MG63 (cell line): ENCODE measurements around the gene MRPS12. TPM values are rescaled to one million over a fixed set of nuclear protein-coding genes. Genes with fewer than 3 reads are reported as not detected.
A peak's percentile ranks its signal among the peaks of the same experiment; 100 is the strongest.

Experiments used
- DNase-seq: peaks from one replicate; pipeline ENCODE4 v3.0.0-alpha.2; 2020
- H3K27me3 ChIP-seq: fragments of 250-450 bp; sonication (Bioruptor Pico); 2 replicates; pipeline ENCODE4 v1.5.1; 2020; ENCODE audit warnings: mild to moderate bottlenecking, moderate library complexity
- H3K36me3 ChIP-seq: fragments of 250-450 bp; sonication (Bioruptor Pico); 2 replicates; pipeline ENCODE4 v1.5.1; 2020; ENCODE audit warnings: mild to moderate bottlenecking, moderate library complexity
- H3K4me3 ChIP-seq: fragments of 250-450 bp; sonication (Bioruptor Pico); 2 replicates; pipeline ENCODE4 v1.5.1; 2020; ENCODE audit warnings: mild to moderate bottlenecking, moderate library complexity
- H3K9me3 ChIP-seq: fragments of 250-450 bp; sonication (Bioruptor Pico); 2 replicates; pipeline ENCODE4 v1.5.1; 2020; ENCODE audit warnings: mild to moderate bottlenecking, moderate library complexity
- total RNA-seq: library from RNA; depleted of rRNA; stranded (reverse); fragments of >200 nt; shearing (Covaris generic); gene quantifications from 2 replicates; pipeline ENCODE4 v1.2.3, GENCODE V29; 2014; ENCODE audit warnings: low replicate concordance

Gene MRPS12
- total RNA-seq, 1 experiment from 2014 or later = 150 TPM

DNA sequence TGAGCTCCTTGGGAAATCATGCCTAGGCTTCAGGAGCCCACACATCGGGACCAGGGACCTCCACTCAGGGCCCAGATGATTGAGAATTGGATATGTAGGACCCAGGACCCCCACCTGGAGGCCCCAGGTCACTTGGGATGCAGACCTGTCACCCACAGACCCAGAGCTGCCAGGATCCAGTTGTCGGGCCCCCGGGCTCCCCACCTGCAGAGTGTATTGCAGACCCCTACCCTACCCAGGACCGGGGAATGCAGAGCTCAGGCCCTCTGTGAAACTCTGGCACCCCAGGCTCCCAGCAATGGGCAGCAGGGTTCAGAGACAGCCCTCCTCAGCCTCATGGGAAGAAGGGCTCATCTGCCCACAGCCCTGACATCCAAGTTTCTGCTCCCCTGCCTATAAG lies 25.1 kb upstream of the MRPS12 start:
- peaks cover 15% of the 10 kb centered on the region for H3K36me3 ChIP-seq
- no peak for DNase-seq

DNA sequence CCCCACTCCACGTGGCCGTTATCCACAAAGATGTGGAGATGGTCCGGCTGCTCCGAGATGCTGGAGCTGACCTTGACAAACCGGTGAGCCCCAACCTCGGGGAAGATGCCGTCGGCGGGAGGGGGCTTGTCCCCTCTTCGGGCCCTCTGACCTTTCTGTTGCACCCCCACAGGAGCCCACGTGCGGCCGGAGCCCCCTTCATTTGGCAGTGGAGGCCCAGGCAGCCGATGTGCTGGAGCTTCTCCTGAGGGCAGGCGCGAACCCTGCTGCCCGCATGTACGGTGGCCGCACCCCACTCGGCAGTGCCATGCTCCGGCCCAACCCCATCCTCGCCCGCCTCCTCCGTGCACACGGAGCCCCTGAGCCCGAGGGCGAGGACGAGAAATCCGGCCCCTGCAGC lies 23.5 kb upstream of the MRPS12 start:
- no peak for DNase-seq
- H3K4me3 ChIP-seq = no peak overlapping the region
- H3K9me3 ChIP-seq = no peaks in the 10 kb centered on the region
- peaks cover 13% of the 10 kb centered on the region for H3K36me3 ChIP-seq
- no peaks in the 10 kb centered on the region for H3K27me3 ChIP-seq

More for the DNA sequence above, 25.1 kb upstream of the MRPS12 start:
- no peak overlapping the region for H3K4me3 ChIP-seq
- no peaks in the 10 kb centered on the region for H3K27me3 ChIP-seq
- peaks cover 4% of the 10 kb centered on the region for H3K9me3 ChIP-seq

DNA sequence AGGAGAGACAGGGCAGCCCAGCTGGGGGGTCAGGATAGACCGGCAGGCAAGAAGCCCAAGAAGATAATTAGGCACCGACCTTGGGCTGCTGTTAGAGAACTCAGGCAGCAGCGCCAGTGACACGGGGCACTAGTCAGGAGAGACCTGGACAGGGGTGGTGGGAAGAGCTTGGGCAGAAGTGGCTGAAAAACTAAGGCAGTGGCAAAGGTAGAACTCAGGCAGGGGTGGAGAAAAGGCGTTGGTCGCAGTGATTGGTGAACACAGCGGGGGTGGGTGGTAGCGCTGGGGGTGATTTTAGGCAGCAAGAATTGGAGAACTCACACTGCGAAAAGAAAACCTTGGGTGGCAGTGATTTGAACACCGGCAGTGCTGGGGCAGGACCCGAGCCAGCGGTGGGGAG lies 23.1 kb upstream of the MRPS12 start:
- Histone ChIP-seq H3K27me3 (no peaks in the 10 kb centered on the region), H3K4me3 (no peak overlapping the region), H3K9me3 (no peaks in the 10 kb centered on the region), H3K36me3 (peaks cover 13% of the 10 kb centered on the region)
- no peak for DNase-seq

DNA sequence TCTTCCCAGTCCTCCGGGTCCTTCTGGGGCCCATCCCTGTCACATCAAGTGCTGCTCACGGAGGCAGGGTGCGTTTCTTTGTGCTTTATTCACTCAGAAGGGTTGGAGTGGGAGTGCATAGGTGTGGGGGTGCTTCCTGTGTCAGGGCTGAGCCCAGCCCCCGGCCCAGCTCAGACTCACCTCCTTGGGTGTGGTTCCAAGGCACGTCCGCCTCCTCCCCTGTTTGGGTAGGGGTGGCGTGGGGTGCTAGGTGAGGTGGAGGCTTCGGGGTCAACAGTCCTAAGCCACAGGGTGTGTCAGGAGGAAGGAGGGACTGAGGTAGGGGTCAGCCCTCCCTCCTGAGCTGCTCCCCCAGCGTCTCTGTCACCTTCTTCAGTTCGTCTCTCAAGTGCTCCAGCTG lies 21.8 kb upstream of the MRPS12 start:
- no peak for DNase-seq
- H3K9me3 ChIP-seq = no peaks in the 10 kb centered on the region
- peaks cover 13% of the 10 kb centered on the region for H3K36me3 ChIP-seq
- no peak overlapping the region for H3K4me3 ChIP-seq
- no peaks in the 10 kb centered on the region for H3K27me3 ChIP-seq

DNA sequence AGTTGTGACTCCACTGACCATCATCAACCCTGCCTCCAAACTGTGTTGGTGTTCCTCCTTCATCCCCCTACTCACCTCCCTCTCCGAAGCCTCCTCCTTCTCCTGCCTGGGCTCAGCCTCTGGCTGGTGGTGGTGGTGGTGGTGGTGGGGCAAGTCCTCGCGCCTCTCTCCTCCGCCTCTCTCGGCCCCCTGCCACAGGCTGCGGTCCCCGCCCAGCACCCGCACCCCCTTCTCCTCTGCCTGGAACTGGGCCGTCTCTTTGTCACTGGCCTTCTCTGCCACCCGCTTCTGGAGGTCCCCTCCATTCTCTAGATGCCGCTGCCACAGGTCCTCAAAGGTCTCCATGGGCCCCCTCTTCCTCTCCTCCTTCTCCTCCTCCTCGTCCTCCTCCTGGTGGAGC lies 20.3 kb upstream of the MRPS12 start:
- Histone ChIP-seq H3K36me3 (peaks cover 11% of the 10 kb centered on the region), H3K4me3 (no peak overlapping the region), H3K27me3 (no peaks in the 10 kb centered on the region), H3K9me3 (no peaks in the 10 kb centered on the region)
- DNase-seq = no peak

DNA sequence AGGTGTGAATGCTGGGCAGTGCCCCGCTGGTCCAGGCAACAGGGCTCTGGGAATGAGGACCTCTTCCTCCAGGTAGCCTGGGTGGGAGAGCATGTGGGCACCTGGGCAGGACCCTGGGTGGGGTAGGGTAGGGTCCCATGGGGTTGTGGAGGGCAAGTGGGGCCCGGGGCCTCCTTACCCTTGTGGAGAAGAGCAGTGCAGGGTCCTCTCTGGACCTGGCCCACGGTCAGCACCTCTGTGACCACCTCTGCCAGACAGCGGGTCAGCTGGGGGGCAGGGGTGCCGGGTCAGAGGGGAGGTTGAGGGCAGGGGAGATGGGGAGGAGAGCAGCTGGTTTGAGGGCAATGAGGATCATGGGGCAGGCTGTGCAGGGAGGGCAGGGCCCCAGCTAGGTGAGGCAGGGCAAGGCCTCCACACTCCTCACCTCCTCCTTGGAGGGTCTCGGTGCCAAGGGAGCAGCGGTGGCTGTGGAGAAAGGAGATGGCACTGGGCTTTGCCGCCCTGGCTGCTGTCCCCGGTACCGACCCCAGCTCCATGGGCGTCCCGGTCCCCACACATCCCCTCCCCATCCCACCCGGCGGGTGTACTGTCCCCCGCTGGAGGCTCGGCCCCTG lies 19.2 kb upstream of the MRPS12 start:
- Histone ChIP-seq H3K4me3 (no peak overlapping the region), H3K36me3 (peaks cover 11% of the 10 kb centered on the region), H3K27me3 (no peaks in the 10 kb centered on the region), H3K9me3 (no peaks in the 10 kb centered on the region)
- no peak for DNase-seq

DNA sequence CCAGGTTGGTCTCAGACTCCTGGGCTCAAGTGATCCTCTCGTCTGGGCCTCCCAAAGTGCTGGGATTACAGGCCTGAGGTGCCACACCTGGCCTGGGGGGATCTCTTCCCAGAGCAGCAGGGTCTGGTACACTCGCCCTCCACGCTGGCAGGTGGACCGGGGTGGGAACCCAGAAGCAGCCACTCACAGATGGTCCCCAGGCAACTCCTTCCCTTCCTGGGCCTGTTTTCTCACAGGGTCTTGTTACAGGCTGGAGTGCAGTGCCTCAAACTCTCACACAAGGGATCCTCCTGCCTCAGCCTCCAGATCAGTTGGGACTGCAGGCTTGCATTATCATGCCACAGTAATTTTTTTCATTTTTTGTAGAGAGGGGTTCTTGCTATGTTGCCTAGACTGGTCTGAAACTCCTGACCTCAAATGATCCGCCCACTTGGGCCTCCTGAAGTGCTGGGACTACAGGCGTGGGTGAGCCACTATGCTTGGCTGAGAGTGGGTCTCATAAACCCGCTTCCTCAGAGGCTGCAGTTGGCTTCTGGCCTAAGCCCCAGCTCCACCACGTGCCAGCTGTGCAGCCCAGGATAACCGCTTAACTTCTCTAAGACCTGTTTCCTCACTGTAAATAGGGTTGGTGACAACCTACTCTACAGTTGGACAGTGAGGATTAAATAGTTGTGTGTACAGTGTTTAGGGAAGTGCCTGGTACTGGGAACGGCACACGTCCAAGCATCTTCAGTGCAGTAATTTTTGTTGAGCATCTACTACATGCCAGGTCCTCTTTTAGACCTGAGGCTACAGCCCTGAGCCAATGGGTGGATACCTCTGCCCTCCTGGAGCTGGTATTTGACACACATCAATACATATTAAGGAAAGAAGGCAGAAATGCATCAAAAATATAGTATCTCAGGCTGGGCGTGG lies 17.9 kb upstream of the MRPS12 start:
- no peaks in the 10 kb centered on the region for H3K9me3 ChIP-seq
- no peaks in the 10 kb centered on the region; the same call in 1 of the 2 replicates for H3K36me3 ChIP-seq
- no peaks in the 10 kb centered on the region for H3K27me3 ChIP-seq
- peak; percentile 40 for DNase-seq
- H3K4me3 ChIP-seq = no peak overlapping the region

DNA sequence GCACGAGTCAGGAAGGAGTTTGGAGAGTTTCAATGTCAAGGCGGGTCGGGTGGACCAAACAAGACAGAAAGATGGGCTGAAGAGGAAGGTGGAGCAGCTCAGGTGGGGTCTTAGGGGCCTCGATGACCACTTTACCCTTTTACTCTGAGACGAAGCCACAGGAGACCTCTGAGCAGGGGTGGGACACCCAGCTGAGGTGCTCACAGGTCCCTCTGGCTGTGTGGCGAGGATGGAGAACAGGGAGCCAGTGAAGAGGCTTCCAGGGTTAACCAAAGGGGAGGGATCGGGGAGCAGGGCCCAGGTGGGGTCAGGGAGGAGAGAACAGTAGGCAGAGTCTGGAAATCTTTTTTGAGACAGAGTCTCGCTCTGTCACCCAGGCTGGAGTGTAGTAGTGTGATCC lies 16.8 kb upstream of the MRPS12 start:
- Histone ChIP-seq H3K9me3 (no peaks in the 10 kb centered on the region), H3K4me3 (no peak overlapping the region), H3K27me3 (no peaks in the 10 kb centered on the region), H3K36me3 (no peaks in the 10 kb centered on the region; the same call in 1 of the 2 replicates)
- DNase-seq = no peak

DNA sequence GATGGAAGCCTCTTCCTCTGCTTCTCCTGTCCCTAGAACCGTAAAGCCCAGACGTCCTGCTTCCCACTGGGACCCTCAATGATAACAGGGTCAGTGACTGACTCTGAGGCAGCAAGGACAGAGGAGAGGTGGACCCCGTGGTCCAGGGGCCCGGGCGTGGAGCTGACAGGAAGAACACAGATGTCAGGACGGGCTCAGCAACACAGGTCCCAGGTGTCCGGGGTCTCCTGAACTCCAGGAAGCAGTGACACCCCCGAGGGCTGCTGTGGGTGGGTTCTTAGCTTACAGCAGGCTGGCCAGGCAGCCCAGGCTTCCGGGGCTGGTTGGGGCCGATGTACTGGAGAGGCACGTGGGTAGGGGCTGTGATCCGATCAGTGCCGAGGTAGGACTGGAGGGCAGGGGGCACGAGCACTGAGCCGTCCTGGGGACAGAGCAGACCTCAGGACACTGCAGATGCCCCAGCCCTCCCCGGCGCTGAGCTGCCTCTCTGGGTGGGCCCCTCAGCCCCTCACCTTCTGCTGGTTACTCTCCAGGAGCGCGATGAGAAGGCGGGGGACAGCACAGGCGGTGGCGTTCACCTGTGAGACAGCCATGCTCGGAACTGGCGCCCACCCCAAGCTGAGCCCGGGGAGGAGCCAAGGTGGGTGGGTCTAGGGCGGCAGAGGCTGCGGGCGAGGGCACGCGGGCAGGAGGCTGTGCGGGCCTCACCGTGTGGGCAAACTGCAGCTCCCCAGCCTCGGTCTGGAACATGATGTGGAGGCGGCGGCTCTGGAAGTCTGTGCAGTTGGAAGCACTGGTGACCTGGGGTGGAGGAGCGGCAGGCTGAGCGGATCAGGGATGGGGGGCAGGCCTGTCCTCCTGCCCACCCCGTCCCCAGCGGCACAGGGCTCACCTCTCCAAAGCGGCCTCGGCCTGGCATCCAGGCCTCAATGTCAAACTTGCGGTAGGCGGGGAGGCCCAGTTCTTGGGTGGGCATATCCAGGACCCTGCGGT lies 15.1 kb upstream of the MRPS12 start:
- H3K27me3 ChIP-seq = no peaks in the 10 kb centered on the region
- no peak overlapping the region for H3K4me3 ChIP-seq
- no peaks in the 10 kb centered on the region; the same call in 1 of the 2 replicates for H3K36me3 ChIP-seq
- H3K9me3 ChIP-seq = no peaks in the 10 kb centered on the region
- no peak for DNase-seq

DNA sequence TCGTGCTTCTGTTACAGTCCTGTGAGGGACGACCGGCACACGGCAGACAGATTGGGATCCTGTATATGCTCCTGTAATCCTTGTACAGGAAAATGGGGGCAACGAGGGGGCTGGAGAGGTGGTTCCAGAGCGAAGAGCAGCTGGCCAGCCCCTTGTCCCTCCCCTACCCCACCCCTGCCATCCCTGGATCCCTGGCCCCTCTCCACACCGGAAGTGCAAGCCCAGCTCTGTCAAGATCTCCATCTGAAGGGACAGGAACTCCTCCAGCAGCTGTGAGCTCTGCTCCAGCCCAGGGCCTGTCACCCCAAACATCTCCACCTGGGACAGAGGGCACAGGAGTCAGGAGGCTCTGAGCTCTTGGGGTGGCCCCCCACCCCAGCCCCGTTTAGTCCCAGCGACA lies 13.2 kb upstream of the MRPS12 start:
- Histone ChIP-seq H3K4me3 (no peak overlapping the region), H3K27me3 (no peaks in the 10 kb centered on the region), H3K9me3 (no peaks in the 10 kb centered on the region), H3K36me3 (peaks cover 9% of the 10 kb centered on the region)
- no peak for DNase-seq

DNA sequence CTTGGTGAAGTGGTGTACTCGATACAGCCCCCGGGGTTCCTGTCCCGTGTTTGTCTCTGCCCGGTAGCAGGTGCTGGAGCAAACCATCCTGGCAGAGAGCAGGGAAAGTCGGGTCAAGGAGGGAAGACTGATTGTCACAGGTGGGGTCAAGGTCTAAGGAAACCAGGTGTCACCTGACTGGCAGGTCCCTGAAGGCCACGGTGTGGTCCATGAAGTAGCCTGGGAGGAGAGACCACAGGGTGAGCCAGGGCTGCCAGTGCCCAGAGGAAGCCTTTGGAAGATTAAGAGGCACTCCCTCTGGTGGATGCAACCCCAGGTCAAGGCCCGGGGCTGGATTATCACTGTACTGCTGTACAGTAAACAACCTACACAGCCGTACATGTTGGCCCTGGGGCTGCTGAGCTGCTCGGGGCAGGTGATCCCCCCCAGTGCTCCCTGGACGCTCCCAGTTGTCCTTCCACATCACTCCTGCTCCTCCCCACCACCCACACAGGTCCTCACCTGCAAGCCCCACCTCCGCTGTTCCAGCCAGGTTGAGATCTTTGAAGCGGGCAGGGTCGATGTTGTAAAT lies 12.7 kb upstream of the MRPS12 start:
- peak; percentile 22 for DNase-seq
- Histone ChIP-seq H3K27me3 (no peaks in the 10 kb centered on the region), H3K4me3 (no peak overlapping the region), H3K9me3 (no peaks in the 10 kb centered on the region), H3K36me3 (peaks cover 10% of the 10 kb centered on the region)

DNA sequence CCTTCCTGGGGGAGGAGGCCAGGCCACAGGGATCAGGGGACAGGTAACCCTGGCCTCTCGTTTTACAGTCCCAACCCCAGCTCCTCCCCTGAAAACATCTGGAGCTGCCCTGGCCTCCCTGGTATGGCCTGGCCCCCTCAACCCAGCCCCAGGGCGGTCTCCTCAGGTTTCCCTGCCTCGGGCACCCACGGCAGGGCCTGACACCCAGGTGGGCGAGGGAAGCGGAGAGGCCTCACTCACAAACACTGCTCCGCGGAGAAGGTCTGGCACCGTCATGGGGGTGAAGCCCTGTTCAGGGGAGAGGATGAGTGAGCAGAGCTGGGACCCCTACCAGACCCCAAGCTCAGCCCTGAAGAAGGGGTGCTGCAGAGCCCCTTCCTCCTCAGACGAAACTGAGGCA lies 12.2 kb upstream of the MRPS12 start:
- DNase-seq = no peak

DNA sequence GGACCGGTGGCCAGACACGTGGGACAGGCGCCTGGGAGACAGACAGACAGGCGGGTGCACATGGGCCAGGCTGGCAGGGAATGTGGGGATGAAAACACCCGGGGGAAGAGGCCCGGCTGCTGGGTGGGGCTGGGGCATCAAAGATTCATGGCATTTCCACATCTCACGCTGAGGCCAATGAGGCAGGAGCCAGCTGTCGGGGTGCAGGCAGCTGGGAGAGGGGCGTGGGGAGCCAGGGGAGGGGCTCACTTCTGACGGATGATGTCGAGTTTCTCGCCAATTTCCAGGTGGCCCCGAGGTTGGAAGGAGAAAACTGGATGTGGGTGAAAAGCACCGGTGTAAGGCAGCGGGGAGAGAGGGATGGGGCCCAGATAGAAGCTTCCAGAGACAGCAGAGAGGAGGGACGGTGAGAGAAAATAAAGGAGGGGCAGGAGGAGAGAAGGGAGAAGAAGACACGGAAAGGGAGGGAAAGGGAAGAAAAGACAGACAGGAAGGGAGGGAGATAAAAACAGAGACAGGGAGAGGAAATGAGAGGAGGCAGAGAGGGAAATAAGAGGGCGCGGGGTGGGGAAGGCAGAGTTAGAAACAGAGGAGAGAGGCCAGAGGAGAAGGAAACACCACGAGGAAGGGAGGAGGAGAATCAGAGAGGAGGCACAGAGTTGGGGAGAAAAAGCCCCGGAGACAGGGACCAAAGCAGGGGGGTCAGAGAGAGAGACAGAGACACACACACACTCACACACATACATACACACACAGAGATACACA lies 10.7 kb upstream of the MRPS12 start:
- DNase-seq = no peak
- Histone ChIP-seq H3K36me3 (peaks cover 20% of the 10 kb centered on the region), H3K9me3 (no peaks in the 10 kb centered on the region), H3K4me3 (no peak overlapping the region), H3K27me3 (no peaks in the 10 kb centered on the region)

More for the DNA sequence above, 12.2 kb upstream of the MRPS12 start:
- no peak overlapping the region for H3K4me3 ChIP-seq
- H3K9me3 ChIP-seq = no peaks in the 10 kb centered on the region
- peaks cover 10% of the 10 kb centered on the region for H3K36me3 ChIP-seq
- no peaks in the 10 kb centered on the region for H3K27me3 ChIP-seq

DNA sequence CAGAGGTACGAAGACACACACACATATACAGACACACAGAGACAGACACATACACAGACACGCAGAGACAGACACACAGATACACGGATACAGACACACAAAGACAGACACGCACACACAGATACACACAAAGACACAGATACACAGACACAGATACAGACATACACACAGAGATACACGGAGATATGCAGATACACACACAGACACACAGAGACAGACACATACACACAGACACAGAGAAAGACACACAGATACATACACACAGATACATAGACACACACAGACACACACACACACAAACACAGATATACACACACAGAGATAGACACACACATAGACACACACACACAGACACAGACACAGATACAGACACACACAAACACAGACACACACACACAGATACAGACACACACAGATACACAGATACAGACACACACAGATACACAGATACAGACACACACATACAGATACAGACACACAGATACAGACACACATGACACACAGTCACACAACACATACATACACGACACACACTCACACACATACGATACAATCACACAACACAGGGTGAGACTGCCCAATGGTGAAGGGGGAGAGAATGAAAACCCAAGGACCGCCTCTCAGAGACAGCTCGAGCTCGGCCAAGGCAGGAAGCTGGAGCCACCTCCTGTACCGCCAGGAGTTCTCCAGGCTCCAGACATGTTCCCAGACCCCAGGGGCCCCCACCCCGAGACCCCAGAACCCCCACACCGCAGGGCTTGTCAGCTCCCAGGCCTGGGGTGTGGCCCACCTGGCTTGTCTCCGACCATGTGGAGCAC lies 9.9 kb upstream of the MRPS12 start:
- no peak overlapping the region for H3K4me3 ChIP-seq
- peaks cover 28% of the 10 kb centered on the region for H3K36me3 ChIP-seq
- H3K9me3 ChIP-seq = no peaks in the 10 kb centered on the region
- no peaks in the 10 kb centered on the region for H3K27me3 ChIP-seq
- DNase-seq = no peak
